Thoracic aorta (tissue), 2 donors: ENCODE data around the gene APBA2. TPM values are rescaled to one million over a fixed set of nuclear protein-coding genes. Genes with fewer than 3 reads are reported as not detected.

Experiments
- ATAC-seq: fragments of 150-250 bp; one replicate; pipeline ENCODE4 v1.8.0; 2017; ENCODE audit warnings: low read depth; ENCODE audit not compliant: insufficient number of reproducible peaks, low FRiP score
- DNase-seq: peaks from one replicate; pipeline ENCODE4 v3.0.0-alpha.2; 2020; ENCODE audit warnings: low spot score
- H3K27ac ChIP-seq, 2 donors: fragments of 200-600 bp; sonication (generic); 1 replicate in 1 of 2; 2 replicates in 1 of 2; pipeline ENCODE4 v1.5.1; 2016; ENCODE audit warnings: mild to moderate bottlenecking in 2 of 2, moderate library complexity in 2 of 2
- H3K27me3 ChIP-seq: fragments of 200-600 bp; sonication (generic); replicated peaks from 2 replicates; pipeline ENCODE4 v1.6.0; 2016; ENCODE audit warnings: mild to moderate bottlenecking; ENCODE audit not compliant: insufficient read depth
- H3K36me3 ChIP-seq: fragments of 200-600 bp; sonication (generic); one replicate; pipeline ENCODE4 v1.5.1; 2016
- H3K4me1 ChIP-seq, 2 donors: fragments of 200-600 bp; sonication (generic); 1 replicate in 1 of 2; 2 replicates in 1 of 2; pipeline versions ENCODE4 v1.5.1 to v1.6.0; 2016; ENCODE audit warnings: low read depth in 2 of 2, mild to moderate bottlenecking in 1 of 2; ENCODE audit not compliant: control insufficient read depth in 1 of 2
- H3K4me3 ChIP-seq: fragments of 200-600 bp; sonication (generic); 2 replicates; pipeline ENCODE4 v1.5.1; 2016; ENCODE audit warnings: mild to moderate bottlenecking
- H3K9me3 ChIP-seq: fragments of 200-600 bp; sonication (generic); 2 replicates; pipeline ENCODE4 v1.5.1; 2016
- CTCF ChIP-seq: fragments of 200-600 bp; sonication (generic); IDR thresholded peaks from one replicate; pipeline ENCODE4 v1.5.1; 2019; ENCODE audit warnings: antibody characterized with exemption
- total RNA-seq, 2 donors: library from RNA; depleted of rRNA; stranded (reverse); fragments of >200 nt; gene quantifications; one replicate each; pipeline versions ENCODE4 v1.1.0 to v1.2.3, GENCODE V29; 2016

APBA2 gene
- total RNA-seq, 2 donors from 2014 or later, result 4.9 to 5.6 TPM

GRCh38 chr15:29053006-29053405 lies 167.2 kb downstream of the APBA2 start:
- no peak for TF ChIP-seq CTCF
- Histone ChIP-seq H3K4me1 (no peaks in the 10 kb centered on the region), H3K9me3 (no peaks in the 10 kb centered on the region), H3K27ac (no peak overlapping the region), H3K36me3 (no peaks in the 10 kb centered on the region), H3K4me3 (no peak overlapping the region), H3K27me3 (no peaks in the 10 kb centered on the region)
- DNase-seq, result no peak
- no peak for ATAC-seq

- ATAC-seq (no peak), DNase-seq (no peak)
- Histone ChIP-seq H3K4me3 (no peak overlapping the region), H3K27me3 (no peaks in the 10 kb centered on the region), H3K4me1 (no peaks in the 10 kb centered on the region), H3K36me3 (no peaks in the 10 kb centered on the region), H3K27ac (no peak overlapping the region), H3K9me3 (no peaks in the 10 kb centered on the region)
- TF ChIP-seq CTCF, result no peak
Observed at GRCh38 chr15:29053661-29054131, 167.9 kb downstream of the APBA2 start.

DNA sequence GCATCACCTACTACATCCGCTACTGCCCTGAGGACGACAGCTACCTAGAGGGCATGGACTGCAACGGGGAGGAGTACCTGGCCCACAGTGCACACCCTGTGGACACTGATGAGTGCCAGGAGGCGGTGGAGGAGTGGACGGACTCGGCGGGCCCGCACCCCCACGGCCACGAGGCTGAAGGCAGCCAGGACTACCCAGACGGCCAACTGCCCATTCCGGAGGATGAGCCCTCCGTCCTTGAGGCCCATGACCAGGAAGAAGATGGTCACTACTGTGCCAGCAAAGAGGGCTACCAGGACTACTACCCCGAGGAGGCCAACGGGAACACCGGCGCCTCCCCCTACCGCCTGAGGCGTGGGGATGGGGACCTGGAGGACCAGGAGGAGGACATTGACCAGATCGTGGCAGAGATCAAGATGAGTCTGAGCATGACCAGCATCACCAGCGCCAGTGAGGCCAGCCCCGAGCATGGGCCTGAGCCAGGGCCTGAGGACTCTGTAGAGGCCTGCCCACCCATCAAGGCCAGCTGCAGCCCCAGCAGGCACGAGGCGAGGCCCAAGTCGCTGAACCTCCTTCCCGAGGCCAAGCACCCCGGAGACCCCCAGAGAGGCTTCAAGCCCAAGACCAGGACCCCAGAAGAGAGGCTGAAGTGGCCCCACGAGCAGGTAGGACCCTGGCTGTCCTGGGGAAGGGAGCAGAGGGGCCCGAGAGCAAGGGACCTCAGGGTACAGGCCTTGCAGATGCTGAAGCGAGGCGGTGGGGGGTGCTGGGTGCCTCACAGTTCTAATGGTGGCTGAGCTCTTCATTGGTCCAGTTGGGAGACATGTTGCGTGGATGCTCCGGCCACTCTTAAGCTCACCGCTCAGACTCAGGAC lies 168.6 kb downstream of the APBA2 start:
- H3K4me3 ChIP-seq, result no peak overlapping the region
- DNase-seq (no peak), ATAC-seq (no peak)
- no peaks in the 10 kb centered on the region for H3K27me3 ChIP-seq
- H3K9me3 ChIP-seq, result no peaks in the 10 kb centered on the region
- H3K36me3 ChIP-seq, result no peaks in the 10 kb centered on the region
- no peak for TF ChIP-seq CTCF
- H3K4me1 ChIP-seq, result no peaks in the 10 kb centered on the region
- H3K27ac ChIP-seq, result no peak overlapping the region

DNA sequence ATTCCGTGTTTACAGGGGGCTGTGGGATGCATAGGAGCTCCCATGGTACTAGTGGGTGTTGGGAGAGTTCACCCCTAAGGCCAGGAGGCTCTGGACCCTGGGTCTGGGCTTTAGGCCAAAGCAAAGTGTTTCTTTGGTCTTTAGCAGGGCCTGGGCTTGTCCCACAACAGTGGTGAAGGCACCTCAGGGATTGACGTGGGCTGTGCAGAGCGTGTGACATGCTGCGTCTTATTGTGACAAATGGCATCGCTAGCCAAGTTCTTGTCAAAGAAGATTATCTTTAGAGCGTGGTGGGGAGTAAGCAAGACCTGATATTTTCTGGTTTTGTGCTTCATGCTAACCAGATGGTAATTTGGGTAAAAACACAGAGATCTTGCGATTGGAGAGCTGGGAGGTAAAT lies 170.1 kb downstream of the APBA2 start:
- Histone ChIP-seq H3K27ac (no peak overlapping the region), H3K4me3 (no peak overlapping the region), H3K36me3 (no peaks in the 10 kb centered on the region), H3K4me1 (no peaks in the 10 kb centered on the region), H3K9me3 (no peaks in the 10 kb centered on the region), H3K27me3 (no peaks in the 10 kb centered on the region)
- no peak for ATAC-seq
- DNase-seq, result no peak
- TF ChIP-seq CTCF, result no peak

- Histone ChIP-seq H3K4me1 (no peaks in the 10 kb centered on the region), H3K4me3 (no peak overlapping the region), H3K27me3 (no peaks in the 10 kb centered on the region), H3K36me3 (no peaks in the 10 kb centered on the region), H3K9me3 (no peaks in the 10 kb centered on the region), H3K27ac (no peak overlapping the region)
- TF ChIP-seq CTCF, result no peak
- ATAC-seq (no peak), DNase-seq (no peak)
Observed at GRCh38 chr15:29056839-29057450, 171.2 kb downstream of the APBA2 start.
